ENCODE data around the gene CEP68. TPM values are rescaled to one million over a fixed set of nuclear protein-coding genes. Genes with fewer than 3 reads are reported as not detected.

Gene CEP68
- total and polyA plus RNA-seq, 12 donors: 5.6 to 19.3 (median 10.7) TPM

GRCh38 chr2:65134158-65134557 is 77.9 kb downstream of the CEP68 start:
- Histone ChIP-seq H3K36me3 (replicated peaks in 1 of 2) (no peaks in the 10 kb centered on the region), H3K27me3 (no peaks in the 10 kb centered on the region), H3K4me1 (replicated peaks in 1 of 2) (peaks cover 0 to 5% of the 10 kb centered on the region in 2 donors), H3K9me3 (replicated peaks in 1 of 3) (no peaks in the 10 kb centered on the region), H3K4me3 (no peak overlapping the region), H3K27ac (no peak overlapping the region)
- TF ChIP-seq POLR2A (IDR thresholded peaks at IDR 0.05) (no peak), CTCF (IDR thresholded peaks at IDR 0.05) (no peak)
- 83 to 88% (median 86%) methylated on average over 7 of the region's 7 CpGs for WGBS, 4 donors
- intact Hi-C loops (cut with DNase I): no loop called here
- DNase-seq: no peak

- no peaks in the 10 kb centered on the region for H3K36me3 ChIP-seq (replicated peaks in 1 of 2)
- H3K4me3 ChIP-seq: no peak overlapping the region
- no peak overlapping the region for H3K27ac ChIP-seq
- no peaks in the 10 kb centered on the region for H3K9me3 ChIP-seq (replicated peaks in 1 of 3)
- TF ChIP-seq CTCF (IDR thresholded peaks at IDR 0.05): no peak
- no peak for DNase-seq
- WGBS, 4 donors: 85 to 100% (median 90%) methylated on average over 1 of the region's 1 CpG
- peaks cover 0 to under 1% of the 10 kb centered on the region in 2 donors for H3K4me1 ChIP-seq (replicated peaks in 1 of 2)
- intact Hi-C loops (cut with DNase I): no loop called here
- no peaks in the 10 kb centered on the region for H3K27me3 ChIP-seq
Observed at GRCh38 chr2:65136253-65136652, 80.0 kb downstream of the CEP68 start.

Other genes starting within 250 kb of the CEP68 start
- gene SLC1A4, start 67.0 kb upstream of the CEP68 start, total RNA-seq: 100 to 1,000 TPM in 2 of 9 donors, 10 to 100 TPM in 7; 40.5 to 124 (median 67.5) TPM
- 100 to 1,000 TPM in 1 of 3 donors, 10 to 100 TPM in 2; 13.0 to 196 (median 15.3) TPM for gene SLC1A4, start 67.0 kb upstream of the CEP68 start, polyA plus RNA-seq
- 100 to 1,000 TPM in 7 of 9 donors, 10 to 100 TPM in 2; 53.8 to 213 (median 147) TPM for gene RAB1A, start 73.7 kb downstream of the CEP68 start, total RNA-seq
- gene RAB1A, start 73.7 kb downstream of the CEP68 start, polyA plus RNA-seq: 100 to 1,000 TPM in 1 of 3 donors, 10 to 100 TPM in 2; 70.0 to 235 (median 77.9) TPM
- 100 to 1,000 TPM in 4 of 9 donors, 10 to 100 TPM in 5; 42.0 to 186 (median 83.9) TPM for gene ACTR2, start 171.4 kb downstream of the CEP68 start, total RNA-seq
- gene ACTR2, start 171.4 kb downstream of the CEP68 start, polyA plus RNA-seq: 100 to 1,000 TPM in 1 of 3 donors, 10 to 100 TPM in 2; 29.9 to 142 (median 37.9) TPM